RKO (cell line): ENCODE results near the gene STYXL2.

Source experiments
- DNase-seq: peaks from one replicate; pipeline ENCODE4 v3.0.0-alpha.2; 2016; ENCODE audit warnings: low spot score

The STYXL2 gene

DNA sequence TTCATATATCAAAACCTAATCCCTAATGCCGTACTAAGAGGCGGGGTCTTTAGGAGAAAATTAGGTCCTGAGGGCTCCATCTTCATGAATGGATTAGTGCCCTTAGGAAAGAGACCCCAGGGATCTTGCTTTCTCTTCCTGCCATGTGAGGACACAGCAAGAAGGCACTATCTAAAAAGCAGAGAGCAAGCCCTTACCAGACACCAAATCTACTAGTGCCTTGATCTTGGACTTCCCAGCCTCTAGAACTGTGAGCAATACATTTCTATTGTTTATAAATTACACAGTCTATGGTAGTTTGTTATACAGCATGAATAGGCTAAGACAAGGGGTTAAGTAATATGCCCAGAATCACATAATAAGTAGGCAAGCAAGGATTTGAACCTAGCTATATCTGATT lies 42.9 kb downstream of the STYXL2 start:
- DNase-seq = no peak

DNA sequence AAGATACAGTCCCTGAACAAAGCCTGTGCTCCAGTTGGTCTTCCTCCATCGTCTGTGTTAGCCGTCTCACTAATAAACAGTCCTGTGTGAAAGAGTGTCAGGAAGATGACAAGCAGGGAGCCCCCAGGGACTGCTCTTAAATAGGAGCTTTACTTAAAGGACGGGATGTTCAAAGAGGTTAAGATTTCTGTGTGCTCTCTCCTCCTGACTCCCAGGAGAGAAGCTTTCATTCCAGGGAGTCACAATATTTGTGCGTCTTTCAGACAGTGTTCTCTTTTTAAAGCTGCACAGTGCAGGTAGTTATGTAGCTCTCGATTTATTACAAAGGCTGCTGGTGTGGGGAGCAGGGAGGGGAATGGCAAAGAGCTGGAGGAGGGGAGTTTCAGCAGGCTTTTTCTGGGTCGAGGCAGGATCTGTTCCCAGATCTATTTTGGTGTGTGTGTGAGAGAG lies 43.5 kb downstream of the STYXL2 start:
- DNase-seq = no peak

DNA sequence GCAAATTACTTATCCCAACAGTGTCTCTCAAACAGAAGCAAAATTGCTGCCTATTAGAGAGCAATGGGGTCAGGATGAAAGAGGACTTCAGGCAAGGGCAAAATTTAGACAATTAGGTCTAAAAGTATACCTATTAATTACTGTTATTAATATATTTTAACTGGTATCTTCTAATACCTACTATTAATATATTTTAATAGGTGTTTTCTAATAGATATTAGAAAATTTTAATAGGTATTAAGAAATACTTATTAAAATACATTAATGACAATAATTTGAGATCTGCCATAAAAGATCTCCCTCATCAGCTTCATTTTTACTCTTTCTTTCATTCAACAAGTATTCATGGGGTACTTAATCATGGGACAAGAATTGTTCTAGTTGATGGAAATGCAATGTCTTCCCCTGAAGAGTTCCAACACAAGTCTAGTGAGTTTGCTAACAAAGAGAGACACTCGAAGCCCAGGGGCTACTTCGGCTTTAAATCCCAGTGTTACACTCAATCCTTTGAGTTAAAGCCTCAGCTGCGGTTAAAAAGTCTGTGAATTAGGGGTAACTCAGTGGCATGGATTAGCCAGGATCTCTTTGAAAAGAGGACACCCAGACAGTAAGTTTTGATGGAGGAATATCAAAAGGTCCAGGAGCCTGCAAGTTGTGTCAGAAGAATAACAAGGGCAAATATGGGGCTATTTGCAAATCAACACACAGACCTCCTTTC lies 44.1 kb downstream of the STYXL2 start:
- no peak for DNase-seq

DNA sequence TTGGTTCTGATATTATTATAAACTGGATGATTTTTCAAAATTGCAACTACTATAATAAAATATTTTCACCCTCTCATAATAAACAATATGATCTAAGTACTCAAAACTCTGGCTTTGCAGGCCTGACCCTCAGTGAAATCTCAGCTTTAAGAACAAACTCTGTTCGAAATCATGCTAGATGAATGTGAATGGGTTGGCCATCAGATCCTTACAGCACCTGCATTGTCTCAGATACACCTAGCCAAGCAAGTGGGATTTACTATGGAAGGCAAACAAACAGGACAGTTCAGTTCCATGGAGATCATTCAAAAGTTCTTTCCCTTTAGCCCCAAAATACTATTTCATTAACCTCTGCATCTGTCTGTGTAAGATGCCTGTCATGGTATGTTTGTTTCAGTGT lies 44.8 kb downstream of the STYXL2 start:
- DNase-seq = no peak

DNA sequence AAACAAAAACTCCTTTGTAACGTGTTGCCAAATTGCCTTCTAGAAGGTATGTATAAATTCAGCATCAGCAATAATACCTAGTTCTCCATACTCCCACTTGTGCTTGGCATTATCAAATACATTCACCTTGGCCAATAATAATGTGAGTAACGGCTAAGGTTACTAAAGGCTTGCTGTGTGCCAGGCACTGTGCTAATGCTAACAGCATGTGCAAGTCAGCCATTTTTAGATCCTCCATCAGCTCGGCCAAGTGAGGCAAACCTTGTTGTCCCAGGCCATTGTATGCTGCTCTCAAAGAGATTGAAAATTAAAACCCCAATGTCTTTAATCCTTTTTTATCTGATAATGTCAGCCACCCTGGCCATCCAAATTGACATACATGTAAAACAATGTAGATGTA lies 48.1 kb downstream of the STYXL2 start:
- DNase-seq = no peak
